ENCODE measurements around the gene GPATCH8.

Gene GPATCH8

GRCh38 chr17:44503147-44504029 is at the start of gene GPATCH8 (continued):
- no peak for TF ChIP-seq ZNF843 (tag by site-specific recombination; IDR thresholded peaks at IDR 0.05)
- no peak for TF ChIP-seq ZNF2 (tag by site-specific recombination; IDR thresholded peaks at IDR 0.05)
- 0 out of 2 replicates have a peak, but pooled peaks have one; percentile 17 for TF ChIP-seq PRDM1 (tag by site-specific recombination; IDR thresholded peaks at IDR 0.05)
- no peak for TF ChIP-seq ZNF292 (tag by site-specific recombination; IDR thresholded peaks at IDR 0.05; ENCODE audit: borderline replicate concordance, low read depth)
- no peak for TF ChIP-seq ZNF571 (tag by site-specific recombination; IDR thresholded peaks at IDR 0.05)
- TF ChIP-seq ZNF660 (tag by site-specific recombination; IDR thresholded peaks at IDR 0.05), result peak; percentile 38; the same call in 1 of the 2 replicates
- peak; percentile 94 for TF ChIP-seq EGR2 (tag by site-specific recombination; IDR thresholded peaks at IDR 0.05; ENCODE audit: low read depth)
- no peak for TF ChIP-seq ZNF544 (tag by site-specific recombination; IDR thresholded peaks at IDR 0.05)
- 0 out of 2 replicates have a peak, but pooled peaks have one; percentile 24 for TF ChIP-seq ZNF18 (tag by site-specific recombination; IDR thresholded peaks at IDR 0.05)
- TF ChIP-seq ZNF600 (tag by site-specific recombination; IDR thresholded peaks at IDR 0.05), result no peak
- peak; percentile 78 for TF ChIP-seq ZBTB8A (tag by site-specific recombination; IDR thresholded peaks at IDR 0.05)
- peak; percentile 52; the same call in 1 of the 2 replicates for TF ChIP-seq ZNF391 (tag by site-specific recombination; IDR thresholded peaks at IDR 0.05; ENCODE audit: borderline replicate concordance, low read depth)
- TF ChIP-seq KLF1 (tag by site-specific recombination; IDR thresholded peaks at IDR 0.05), result peak; percentile 82
- TF ChIP-seq ZNF548 (tag by site-specific recombination; IDR thresholded peaks at IDR 0.05), result no peak
- peak; percentile 82 for TF ChIP-seq ZBTB17 (tag by site-specific recombination; IDR thresholded peaks at IDR 0.05)
- peak; percentile 61 for TF ChIP-seq FEZF1 (tag by site-specific recombination; IDR thresholded peaks at IDR 0.05)
- TF ChIP-seq ZNF121 (tag by site-specific recombination; IDR thresholded peaks at IDR 0.05), result peak; percentile 66; the same call in 1 of the 2 replicates
- TF ChIP-seq ZNF561 (tag by site-specific recombination; IDR thresholded peaks at IDR 0.05; ENCODE audit: borderline replicate concordance), result no peak
- TF ChIP-seq KLF9 (tag by site-specific recombination; IDR thresholded peaks at IDR 0.05; ENCODE audit: low read depth), result peak; percentile 99
- no peak for TF ChIP-seq ZNF704 (tag by site-specific recombination; IDR thresholded peaks at IDR 0.05)
- no peak for TF ChIP-seq ZNF560 (tag by site-specific recombination; IDR thresholded peaks at IDR 0.05; ENCODE audit: borderline replicate concordance)
- peak; percentile 50; the same call in 1 of the 2 replicates for TF ChIP-seq KLF10 (tag by site-specific recombination; IDR thresholded peaks at IDR 0.05)
- no peak; the same call in 1 of the 2 replicates for TF ChIP-seq REST (tag by site-specific recombination; IDR thresholded peaks at IDR 0.05)
- peak; percentile 84; the same call in 1 of the 2 replicates for TF ChIP-seq ZNF76 (tag by site-specific recombination; IDR thresholded peaks at IDR 0.05; ENCODE audit: borderline replicate concordance, low read depth)
- no peak for TF ChIP-seq ZNF426 (tag by site-specific recombination; IDR thresholded peaks at IDR 0.05)
- TF ChIP-seq ZFHX2 (tag by site-specific recombination; conservative IDR thresholded peaks at IDR 0.05), result peak; percentile 94
- peak; percentile 92 for TF ChIP-seq YY1 (tag by site-specific recombination; IDR thresholded peaks at IDR 0.05)
- no peak for TF ChIP-seq ZNF350 (tag by site-specific recombination; IDR thresholded peaks at IDR 0.05)
- TF ChIP-seq TCF7L2 (IDR thresholded peaks at IDR 0.05; ENCODE audit: borderline replicate concordance, low read depth, low read length), result no peak
- no peak for TF ChIP-seq ZNF645 (tag by site-specific recombination; IDR thresholded peaks at IDR 0.05)
- TF ChIP-seq KLF17 (tag by site-specific recombination; IDR thresholded peaks at IDR 0.05), result no peak; the same call in 1 of the 2 replicates
- no peak for TF ChIP-seq ZNF132 (tag by site-specific recombination; IDR thresholded peaks at IDR 0.05; ENCODE audit: borderline replicate concordance)
